ENCODE results near the gene COL27A1. TPM values are rescaled to one million over a fixed set of nuclear protein-coding genes. Genes with fewer than 3 reads are reported as not detected.

COL27A1 gene
- total and polyA plus RNA-seq, 2 donors (not counting 3 experiments of a cell fraction or from before 2014, with no cell fraction given), result 14.7 to 49.1 TPM

DNA sequence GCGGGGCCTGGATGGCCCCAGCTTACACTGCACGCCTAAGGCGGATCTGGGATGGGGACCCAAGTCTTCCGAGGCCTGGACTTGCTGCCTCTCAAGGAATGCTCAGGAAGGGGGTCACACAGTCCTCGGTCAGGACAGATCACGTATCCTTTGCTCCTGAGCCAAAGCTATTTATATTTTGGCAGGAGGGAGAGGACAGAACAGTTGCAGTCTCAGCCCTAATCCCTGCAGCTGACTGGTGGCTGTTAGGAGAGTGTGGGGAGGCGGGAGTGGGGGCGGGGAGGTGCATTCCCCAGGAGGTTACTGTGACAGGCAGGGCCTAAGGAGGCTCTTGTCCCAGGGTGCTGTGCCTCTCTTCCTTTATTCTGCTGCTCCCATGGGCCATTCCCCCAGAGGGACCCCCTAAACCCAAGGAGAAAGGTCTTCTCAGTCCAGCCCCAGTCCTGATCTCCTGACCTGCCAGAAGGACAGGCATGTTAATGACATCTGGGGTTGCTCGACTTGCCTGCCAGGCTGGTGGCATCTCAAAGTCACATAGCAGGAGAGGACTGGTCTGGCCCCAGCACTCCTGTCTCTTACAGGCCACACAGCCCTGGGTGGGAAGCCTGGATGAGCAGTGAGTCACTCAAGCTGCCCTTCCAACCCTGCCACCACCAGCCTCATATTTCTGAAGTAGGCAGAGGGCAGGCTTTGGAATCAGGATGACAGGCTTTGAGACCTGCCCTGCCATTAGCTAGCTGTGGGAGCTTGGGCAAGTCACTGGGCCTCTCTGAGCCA lies 51.9 kb downstream of the COL27A1 start:
- intact Hi-C loops (cut with micrococcal nuclease) (no loop called here), dilution Hi-C loops (cut with MboI; ENCODE audit: extremely low pct_ligation_motif_present, low sequenced_read_pairs) (no loop called here)
- ChIA-PET POLR2A (interaction anchor here (0.6 kb wide), 1 partner anchor 11 kb away, joined by 3 read pairs; no protein-coding TSS in a partner anchor), CTCF (interaction anchor here (1.3 kb wide), 1 partner anchor 84 kb away, joined by 3 read pairs; no protein-coding TSS in a partner anchor)
- no peak overlapping the region for H3K4me2 ChIP-seq (ENCODE audit: insufficient read depth, low read length)
- no peaks in the 10 kb centered on the region for H3K79me2 ChIP-seq (ENCODE audit: control insufficient read depth, insufficient read depth, low read length)
- peaks cover 2 to 19% of the 10 kb centered on the region in 2 experiments for H3K36me3 ChIP-seq (ENCODE audit: control insufficient read depth in 2 of 2, extremely low read depth in 1 of 2, insufficient read depth in 2 of 2, low read length in 2 of 2)
- H2AFZ ChIP-seq (ENCODE audit: low read depth, low read length), result no peak overlapping the region
- no peaks in the 10 kb centered on the region for H3K27me3 ChIP-seq (ENCODE audit: control insufficient read depth in 2 of 2, insufficient read depth in 2 of 2, low read length in 2 of 2)
- BruUV-seq (replicated peaks), result no TSS peak
- H3K9me1 ChIP-seq (replicated peaks; ENCODE audit: control insufficient read depth, extremely low read depth, insufficient read depth, low read length), result no peaks in the 10 kb centered on the region
- no peak overlapping the region for H3K9ac ChIP-seq (replicated peaks; ENCODE audit: extremely low read depth, insufficient read depth, low read length)
- no peak overlapping the region for H3K4me3 ChIP-seq (replicated peaks in 1 of 3; ENCODE audit: insufficient read depth in 1 of 3, low read depth in 1 of 3, low read length in 3 of 3)
- no peaks in the 10 kb centered on the region for H4K20me1 ChIP-seq (replicated peaks; ENCODE audit: control insufficient read depth, extremely low read depth, insufficient read depth, low read length)
- FAIRE-seq (no peak), DNase-seq (ENCODE audit: low read depth, low spot score) (no peak)
- H3K4me1 ChIP-seq (ENCODE audit: control insufficient read depth, extremely low read depth, insufficient read depth, low read length), result no peaks in the 10 kb centered on the region
- H3K9me3 ChIP-seq (replicated peaks; ENCODE audit: control insufficient read depth, insufficient read depth, low read length), result no peaks in the 10 kb centered on the region
- TF ChIP-seq POLR2AphosphoS5 (IDR thresholded peaks at IDR 0.05; ENCODE audit: insufficient read depth, low read depth, low read length) (no peak), POLR2A (IDR thresholded peaks at IDR 0.05; ENCODE audit: low read depth, low read length) (no peak), FOS (IDR thresholded peaks at IDR 0.05; ENCODE audit: borderline replicate concordance, insufficient read depth, low read length) (no peak), MYC (IDR thresholded peaks at IDR 0.05; ENCODE audit: low read depth, low read length) (no peak), EZH2 (IDR thresholded peaks at IDR 0.05; ENCODE audit: borderline replicate concordance, low read depth, low read length, severe bottlenecking) (no peak), GATA2 (IDR thresholded peaks at IDR 0.05; ENCODE audit: insufficient read depth, insufficient read length, low read depth, low read length) (no peak), JUN (IDR thresholded peaks at IDR 0.05; ENCODE audit: borderline replicate concordance, insufficient read depth, insufficient read length, low read depth) (no peak)
- TF ChIP-seq, protein P1, sequence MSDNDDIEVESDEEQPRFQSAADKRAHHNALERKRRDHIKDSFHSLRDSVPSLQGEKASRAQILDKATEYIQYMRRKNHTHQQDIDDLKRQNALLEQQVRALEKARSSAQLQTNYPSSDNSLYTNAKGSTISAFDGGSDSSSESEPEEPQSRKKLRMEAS (IDR thresholded peaks at IDR 0.05; ENCODE audit: insufficient read depth, insufficient read length), result no peak
- TF ChIP-seq, protein P2, sequence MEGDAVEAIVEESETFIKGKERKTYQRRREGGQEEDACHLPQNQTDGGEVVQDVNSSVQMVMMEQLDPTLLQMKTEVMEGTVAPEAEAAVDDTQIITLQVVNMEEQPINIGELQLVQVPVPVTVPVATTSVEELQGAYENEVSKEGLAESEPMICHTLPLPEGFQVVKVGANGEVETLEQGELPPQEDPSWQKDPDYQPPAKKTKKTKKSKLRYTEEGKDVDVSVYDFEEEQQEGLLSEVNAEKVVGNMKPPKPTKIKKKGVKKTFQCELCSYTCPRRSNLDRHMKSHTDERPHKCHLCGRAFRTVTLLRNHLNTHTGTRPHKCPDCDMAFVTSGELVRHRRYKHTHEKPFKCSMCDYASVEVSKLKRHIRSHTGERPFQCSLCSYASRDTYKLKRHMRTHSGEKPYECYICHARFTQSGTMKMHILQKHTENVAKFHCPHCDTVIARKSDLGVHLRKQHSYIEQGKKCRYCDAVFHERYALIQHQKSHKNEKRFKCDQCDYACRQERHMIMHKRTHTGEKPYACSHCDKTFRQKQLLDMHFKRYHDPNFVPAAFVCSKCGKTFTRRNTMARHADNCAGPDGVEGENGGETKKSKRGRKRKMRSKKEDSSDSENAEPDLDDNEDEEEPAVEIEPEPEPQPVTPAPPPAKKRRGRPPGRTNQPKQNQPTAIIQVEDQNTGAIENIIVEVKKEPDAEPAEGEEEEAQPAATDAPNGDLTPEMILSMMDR (IDR thresholded peaks at IDR 0.05; ENCODE audit: extremely low read depth in 1 of 2, insufficient read depth in 1 of 2, low read depth in 1 of 2, low read length in 2 of 2), result no peak
- H3K27ac ChIP-seq (ENCODE audit: insufficient read depth, low read depth, low read length), result no peak overlapping the region

Data from endothelial cell of umbilical vein (primary cell).